ENCODE results near the gene VCAN. TPM values are rescaled to one million over a fixed set of nuclear protein-coding genes. Genes with fewer than 3 reads are reported as not detected.

VCAN gene
- polyA plus RNA-seq, 2 of the 4 experiments (the other 2 are of a cell fraction): 26.0 to 42.0 TPM

GRCh38 chr5:83554686-83555085, 83.1 kb downstream of the VCAN start:
- Histone ChIP-seq H3K4me3 (no peak overlapping the region), H3K4me1 (peaks cover 46% of the 10 kb centered on the region), H3K9me3 (no peaks in the 10 kb centered on the region), H3K4me2 (peak overlapping the region; percentile 29), H3K27ac (peak overlapping the region; percentile 42 to 59; a peak in 3 of 6 replicates)
- no peak for FAIRE-seq
- CTCF ChIA-PET: no interaction called here
- POLR2A ChIA-PET: no interaction called here
- ATAC-seq: no peak
- WGBS (ENCODE audit: missing lambda C conversion rate): 35% methylated on average over 1 of the region's 1 CpG
- no peak for TF ChIP-seq RNF2 (IDR thresholded peaks at IDR 0.05; ENCODE audit: borderline replicate concordance, low read depth)
- TF ChIP-seq CHD2 (IDR thresholded peaks at IDR 0.05; ENCODE audit: low read length, partially characterized antibody): no peak
- TF ChIP-seq EHF (CRISPR knock-in tag; IDR thresholded peaks at IDR 0.05): no peak
- no peak for TF ChIP-seq RCOR1 (IDR thresholded peaks at IDR 0.05; ENCODE audit: low read depth, low read length)
- no peak for TF ChIP-seq MAZ (IDR thresholded peaks at IDR 0.05; ENCODE audit: borderline replicate concordance, low read depth, low read length)
- peak in 1 of 2 experiments; percentile 12 for DNase-seq (ENCODE audit: low read depth in 1 of 2, low spot score in 1 of 2)

DNA sequence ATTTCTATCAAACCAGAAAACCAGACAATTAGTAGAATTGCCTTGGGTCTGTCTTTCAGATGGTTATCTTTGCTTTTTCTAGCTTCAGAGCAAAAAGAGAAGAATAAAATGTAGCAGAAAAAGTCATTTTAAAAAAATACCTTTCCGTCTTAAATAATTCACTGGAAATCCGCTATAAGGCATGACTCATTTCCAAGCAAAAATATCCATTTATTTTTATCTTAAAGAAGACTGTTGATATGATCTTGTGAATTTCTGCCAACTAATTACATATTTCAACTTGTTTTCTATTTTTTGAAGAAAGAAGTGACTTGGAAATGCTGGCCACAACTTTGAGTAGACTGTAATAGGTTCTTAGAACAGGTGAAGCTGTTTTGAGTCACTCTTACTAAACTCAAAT, 83.7 kb downstream of the VCAN start:
- ChIA-PET CTCF (no interaction called here), POLR2A (no interaction called here)
- no peak for TF ChIP-seq KDM5A (IDR thresholded peaks at IDR 0.05)
- no peak for TF ChIP-seq TP53 (CRISPR knock-in tag; IDR thresholded peaks at IDR 0.05)
- no peak for TF ChIP-seq NFE2L2 (conservative IDR thresholded peaks at IDR 0.05; ENCODE audit: low read length)
- TF ChIP-seq GATA3 (IDR thresholded peaks at IDR 0.05; ENCODE audit: borderline replicate concordance): no peak
- no peak for TF ChIP-seq MAZ (IDR thresholded peaks at IDR 0.05; ENCODE audit: borderline replicate concordance, low read depth, low read length)
- TF ChIP-seq HOXA7 (CRISPR knock-in tag; IDR thresholded peaks at IDR 0.05): no peak
- TF ChIP-seq MAFK (IDR thresholded peaks at IDR 0.05; ENCODE audit: partially characterized antibody): no peak
- no peak for TF ChIP-seq PHF8 (IDR thresholded peaks at IDR 0.05; ENCODE audit: borderline replicate concordance, low read depth)
- no peak for TF ChIP-seq FOSL2 (IDR thresholded peaks at IDR 0.05)
- TF ChIP-seq FOSL2 (CRISPR knock-in tag; IDR thresholded peaks at IDR 0.05): no peak
- TF ChIP-seq RFX5 (IDR thresholded peaks at IDR 0.05): no peak
- no peak for TF ChIP-seq CBX8 (IDR thresholded peaks at IDR 0.05)
- no peak for TF ChIP-seq E2F6 (IDR thresholded peaks at IDR 0.05; ENCODE audit: borderline replicate concordance, low read depth)
- TF ChIP-seq ESRRA (IDR thresholded peaks at IDR 0.05; ENCODE audit: borderline replicate concordance, low read length): no peak
- no peak for TF ChIP-seq REST (IDR thresholded peaks at IDR 0.05)
- no peaks in the 10 kb centered on the region for H3K9me3 ChIP-seq
- peak overlapping the region; percentile 4 to 10; a peak in 2 of 6 replicates for H3K27ac ChIP-seq
- WGBS (ENCODE audit: missing lambda C conversion rate): 91% methylated on average over 2 of the region's 2 CpGs
- ATAC-seq (no peak), DNase-seq (ENCODE audit: low read depth in 1 of 2, low spot score in 1 of 2) (no peak), FAIRE-seq (no peak)
- H3K4me1 ChIP-seq: peaks cover 49% of the 10 kb centered on the region
- H3K4me2 ChIP-seq: no peak overlapping the region
- no peak overlapping the region for H3K4me3 ChIP-seq

DNA sequence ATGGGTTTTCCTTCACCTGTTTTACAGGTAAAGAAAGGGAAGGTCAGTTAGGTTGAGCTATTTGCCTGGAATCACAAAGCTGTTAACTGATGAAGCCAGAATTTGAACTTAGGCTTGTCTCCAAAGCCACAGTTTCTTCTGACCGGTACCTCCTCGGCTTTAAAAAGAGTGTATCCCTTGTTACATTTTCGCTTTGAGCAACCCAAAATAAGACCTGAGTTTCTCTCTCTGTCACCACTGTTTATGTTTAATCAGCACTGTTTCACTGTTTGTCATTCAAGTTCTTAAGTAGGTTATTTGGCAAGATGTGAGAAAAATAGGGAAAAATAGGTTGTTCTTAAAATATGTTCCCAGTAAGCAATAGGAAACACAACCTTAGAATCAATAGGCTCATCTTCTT, 84.6 kb downstream of the VCAN start:
- Histone ChIP-seq H3K4me1 (peaks cover 50% of the 10 kb centered on the region), H3K4me3 (no peak overlapping the region), H3K9me3 (no peaks in the 10 kb centered on the region), H3K4me2 (no peak overlapping the region), H3K27ac (no peak overlapping the region)
- DNase-seq (ENCODE audit: low read depth in 1 of 2, low spot score in 1 of 2) (no peak), FAIRE-seq (no peak), ATAC-seq (no peak)
- 62% methylated on average over 3 of the region's 3 CpGs for WGBS (ENCODE audit: missing lambda C conversion rate)
- CTCF ChIA-PET: interaction anchor here (0.6 to 1.0 kb wide), 2 partner anchors 284 to 969 kb away, joined by 3 read pairs; no protein-coding TSS in a partner anchor
- POLR2A ChIA-PET: no interaction called here
- TF ChIP-seq ZSCAN20 (CRISPR knock-in tag; IDR thresholded peaks at IDR 0.05) (no peak), USF2 (IDR thresholded peaks at IDR 0.05) (no peak), CHD2 (IDR thresholded peaks at IDR 0.05; ENCODE audit: low read length, partially characterized antibody) (no peak), RNF2 (IDR thresholded peaks at IDR 0.05; ENCODE audit: borderline replicate concordance, low read depth) (no peak), MAX (IDR thresholded peaks at IDR 0.05) (no peak), HOXA7 (CRISPR knock-in tag; IDR thresholded peaks at IDR 0.05) (no peak), KDM1A (IDR thresholded peaks at IDR 0.05; ENCODE audit: low read depth) (no peak), SREBF2 (IDR thresholded peaks at IDR 0.05) (no peak), NR3C1 (IDR thresholded peaks at IDR 0.05) (no peak), HDAC2 (IDR thresholded peaks at IDR 0.05) (no peak), REST (IDR thresholded peaks at IDR 0.05) (no peak), FOXS1 (CRISPR knock-in tag; IDR thresholded peaks at IDR 0.05) (no peak), NFE2L2 (conservative IDR thresholded peaks at IDR 0.05; ENCODE audit: low read length) (no peak), JUN (IDR thresholded peaks at IDR 0.05) (no peak)
